AG04450 (cell line): ENCODE data around the gene RNF43. TPM values are rescaled to one million over a fixed set of nuclear protein-coding genes. Genes with fewer than 3 reads are reported as not detected.
A peak's percentile ranks its signal among the peaks of the same experiment; 100 is the strongest.

ENCODE experiments used
- CTCF ChIA-PET: fragments of 300-600, 350-600 bp; formaldehyde crosslinking; extraction: SDS; loops from one replicate; lab custom pipeline; 2022; ENCODE audit warnings: antibody characterized with exemption, inconsistent platforms; lab: Charles Lee
- POLR2A ChIA-PET: fragments of 350-600 bp; formaldehyde crosslinking; extraction: SDS; loops from one replicate; lab custom pipeline; 2021; ENCODE audit warnings: antibody characterized with exemption, inconsistent platforms; lab: Yijun Ruan, JAX
- DNase-seq: peaks from one replicate; pipeline ENCODE4 v3.0.0-alpha.2; 2011; ENCODE audit warnings: low read depth, low spot score
- H3K27ac ChIP-seq: one replicate; pipeline ENCODE4 v1.5.1; 2012; ENCODE audit warnings: low read depth, low read length, control low read depth
- H3K27me3 ChIP-seq: one replicate; pipeline ENCODE4 v1.6.0; 2012; ENCODE audit warnings: low read length; ENCODE audit not compliant: control insufficient read depth, insufficient read depth
- H3K4me3 ChIP-seq: 2 replicates; pipeline ENCODE4 v1.5.1; 2011; ENCODE audit warnings: mild to moderate bottlenecking, low read depth, low read length, control low read depth
- H3K9me3 ChIP-seq: 2 replicates; pipeline ENCODE4 v1.5.1; 2012; ENCODE audit warnings: low read length; ENCODE audit not compliant: control insufficient read depth, insufficient read depth
- CTCF ChIP-seq: IDR thresholded peaks from 2 replicates; pipeline ENCODE4 v1.5.1; 2011; ENCODE audit warnings: low read depth, low read length, control low read depth, inconsistent platforms
- polyA plus RNA-seq: library from polyadenylated mRNA; depleted of rRNA; stranded (reverse); fragments of >200 nt; gene quantifications from 2 replicates; pipeline ENCODE4 v1.2.3, GENCODE V29; 2011

RNF43 gene
- polyA plus RNA-seq, 1 experiment, result not detected

- no peak overlapping the region for H3K4me3 ChIP-seq
- CTCF ChIA-PET, result interaction anchor here (2.7 kb wide), 1 partner anchor 79 kb away, joined by 11 read pairs; no protein-coding TSS in a partner anchor
Measured at GRCh38 chr17:58396173-58396572, 21.2 kb downstream of the RNF43 start.

GRCh38 chr17:58394534-58395223, 22.7 kb downstream of the RNF43 start:
- Histone ChIP-seq H3K9me3 (no peaks in the 10 kb centered on the region), H3K27me3 (peaks cover 9% of the 10 kb centered on the region), H3K4me3 (no peak overlapping the region), H3K27ac (peak overlapping the region; percentile 13)
- TF ChIP-seq CTCF, result no peak
- CTCF ChIA-PET, result interaction anchor here (0.6 to 2.7 kb wide), 2 partner anchors 77 to 728 kb away, joined by 3 to 11 read pairs; no protein-coding TSS in a partner anchor
- DNase-seq, result no peak
- POLR2A ChIA-PET, result no interaction called here

More at GRCh38 chr17:58396173-58396572, 21.2 kb downstream of the RNF43 start:
- DNase-seq, result no peak
- Histone ChIP-seq H3K27me3 (no peaks in the 10 kb centered on the region), H3K9me3 (no peaks in the 10 kb centered on the region), H3K27ac (no peak overlapping the region)
- TF ChIP-seq CTCF, result no peak
- POLR2A ChIA-PET, result no interaction called here

GRCh38 chr17:58391302-58391984, 25.9 kb downstream of the RNF43 start:
- H3K4me3 ChIP-seq, result no peak overlapping the region
- no peak for DNase-seq
- ChIA-PET CTCF (no interaction called here), POLR2A (no interaction called here)
- H3K9me3 ChIP-seq, result no peaks in the 10 kb centered on the region
- H3K27ac ChIP-seq, result no peak overlapping the region
- peaks cover 19% of the 10 kb centered on the region for H3K27me3 ChIP-seq
- no peak for TF ChIP-seq CTCF

GRCh38 chr17:58390884-58391283, 26.4 kb downstream of the RNF43 start:
- H3K27me3 ChIP-seq, result peaks cover 19% of the 10 kb centered on the region
- no peak overlapping the region for H3K27ac ChIP-seq
- DNase-seq, result no peak
- no peaks in the 10 kb centered on the region for H3K9me3 ChIP-seq
- no peak overlapping the region for H3K4me3 ChIP-seq
- ChIA-PET POLR2A (no interaction called here), CTCF (no interaction called here)
- no peak for TF ChIP-seq CTCF
